K562 (cell line): ENCODE data around the gene ATRIP. TPM values are rescaled to one million over a fixed set of nuclear protein-coding genes. Genes with fewer than 3 reads are reported as not detected.

Experiments
- ATAC-seq: fragments of 200-7000 bp; cut with Tn5 transposase; 3 replicates; pipeline ENCODE4 v1.9.1; 2020; ENCODE audit warnings: moderate library complexity
- BruUV-seq: library from RNA; stranded (reverse); fragments of 400-500 nt; replicated peaks from 2 replicates; lab custom pipeline; 2021; lab: Mats Ljungman, UMichigan
- CTCF ChIA-PET: fragments of 300-600 bp; formaldehyde crosslinking; extraction: SDS; loops from one replicate; lab custom pipeline; 2021; ENCODE audit warnings: low intra/inter-chr PET ratio; lab: Yijun Ruan, JAX
- POLR2A ChIA-PET: fragments of 300-600, 350-650 bp; sonication (Branson Sonifier 250); formaldehyde crosslinking; extraction: SDS; loops from one replicate; lab custom pipeline; 2021; ENCODE audit warnings: antibody characterized with exemption, inconsistent platforms; lab: Yijun Ruan, JAX
- DNase-seq, 4 experiments: peaks; one replicate each; pipeline versions ENCODE4 v3.0.0 to v3.0.0-alpha.2; 2011 to 2018; ENCODE audit warnings: low spot score in 3 of 4, mixed read lengths in 3 of 4; ENCODE audit errors: extremely low read depth in 1 of 4
- FAIRE-seq: peaks from 2 replicates; lab custom pipeline; 2011; peaks lifted over from hg19 to GRCh38; lab: Jason Lieb, UNC
- H2AFZ ChIP-seq: 2 replicates; pipeline ENCODE4 v1.6.0; 2011; ENCODE audit warnings: low read depth, low read length, control low read depth, inconsistent platforms
- H3K27ac ChIP-seq: fragments of 200-600 bp; 3 replicates; pipeline ENCODE4 v1.8.0; 2011; ENCODE audit warnings: low read depth, mild to moderate bottlenecking, control low read depth, inconsistent platforms, low read length, moderate library complexity, mixed read lengths; ENCODE audit errors: extremely low read depth
- H3K27me3 ChIP-seq, 2 experiments: fragments of 300-600 bp in 1 of 2; 2 replicates in 1 of 2; 3 replicates in 1 of 2; pipeline versions ENCODE4 v1.6.0 to v1.8.0; 2011; ENCODE audit warnings: inconsistent platforms in 2 of 2, low read length in 2 of 2, mild to moderate bottlenecking in 1 of 2, mixed read lengths in 1 of 2, moderate library complexity in 1 of 2; ENCODE audit not compliant: control insufficient read depth in 2 of 2, insufficient read depth in 2 of 2
- H3K36me3 ChIP-seq: fragments of 300-600 bp; 3 replicates; pipeline ENCODE4 v1.8.0; 2011; ENCODE audit warnings: mild to moderate bottlenecking, low read length, inconsistent platforms; ENCODE audit not compliant: control insufficient read depth, insufficient read depth
- H3K4me1 ChIP-seq, 2 experiments: fragments of 200-600 bp in 1 of 2; replicated peaks in 1 of 2; 2 replicates in 1 of 2; 3 replicates in 1 of 2; pipeline versions ENCODE4 v1.5.1 to v1.8.0; 2011; ENCODE audit warnings: inconsistent platforms in 2 of 2, low read length in 2 of 2, mild to moderate bottlenecking in 1 of 2, mixed read lengths in 1 of 2, moderate library complexity in 1 of 2; ENCODE audit not compliant: control insufficient read depth in 2 of 2, insufficient read depth in 2 of 2
- H3K4me2 ChIP-seq: 2 replicates; pipeline ENCODE4 v1.6.1; 2011; ENCODE audit warnings: low read length, control low read depth, inconsistent platforms, mixed read lengths; ENCODE audit not compliant: insufficient read depth
- H3K4me3 ChIP-seq: fragments of 200-600 bp; sonication (generic), shearing (Covaris generic); 2 replicates; pipeline ENCODE4 v1.5.1; 2016; ENCODE audit warnings: control low read depth, inconsistent platforms
- H3K79me2 ChIP-seq: fragments of 200-600 bp; 3 replicates; pipeline ENCODE4 v1.8.0; 2011; ENCODE audit warnings: low read length, inconsistent platforms; ENCODE audit not compliant: control insufficient read depth, insufficient read depth
- H3K9ac ChIP-seq, 2 experiments: 2 replicates each; pipeline versions ENCODE4 v1.6.0 to v1.6.1; 2011; ENCODE audit warnings: low read depth in 2 of 2, low read length in 2 of 2, control low read depth in 1 of 2, inconsistent platforms in 1 of 2, mild to moderate bottlenecking in 1 of 2, mixed read lengths in 1 of 2; ENCODE audit not compliant: insufficient read depth in 1 of 2
- H3K9me1 ChIP-seq: one replicate; pipeline ENCODE4 v1.6.0; 2011; ENCODE audit warnings: inconsistent platforms, mild to moderate bottlenecking, low read length, moderate library complexity; ENCODE audit not compliant: control insufficient read depth, insufficient read depth
- H3K9me3 ChIP-seq: replicated peaks from 2 replicates; pipeline ENCODE4 v1.5.1; 2011; ENCODE audit warnings: low read depth, low read length, inconsistent platforms; ENCODE audit not compliant: control insufficient read depth, insufficient read depth
- H4K20me1 ChIP-seq: replicated peaks from 2 replicates; pipeline ENCODE4 v1.6.1; 2011; ENCODE audit warnings: low read length, inconsistent platforms, mixed read lengths; ENCODE audit not compliant: control insufficient read depth, insufficient read depth
- CBFA2T2 ChIP-seq: fragments of 450-650 bp; conservative IDR thresholded peaks from 2 replicates; pipeline ENCODE4 v1.6.1; 2017; ENCODE audit warnings: mild to moderate bottlenecking
- CTCF ChIP-seq, 3 experiments: IDR thresholded peaks in 2 of 3; conservative IDR thresholded peaks in 1 of 3; 2 replicates each; pipeline ENCODE4 v1.5.1; 2011 to 2012; ENCODE audit warnings: low read length in 3 of 3, mild to moderate bottlenecking in 3 of 3, control low read depth in 2 of 3, improper control_type of control experiment in 1 of 3, inconsistent platforms in 1 of 3, low read depth in 1 of 3, mixed read lengths in 1 of 3, moderate library complexity in 1 of 3; ENCODE audit not compliant: insufficient read depth in 2 of 3
- LCOR ChIP-seq: sonication (generic); formaldehyde crosslinking; IDR thresholded peaks from 2 replicates; pipeline ENCODE4 v1.8.0; 2022; ENCODE audit warnings: mild to moderate bottlenecking, missing genetic modification reagents
- THAP7 ChIP-seq: fragments of 250-450 bp; sonication (Bioruptor Pico); IDR thresholded peaks from 2 replicates; pipeline ENCODE4 v1.5.0; 2021
- ZBTB1 ChIP-seq: sonication (generic); formaldehyde crosslinking; IDR thresholded peaks from 2 replicates; pipeline ENCODE4 v1.8.1; 2023; ENCODE audit warnings: missing genetic modification reagents, low read depth, mild to moderate bottlenecking, borderline replicate concordance
- ZNF280B ChIP-seq: fragments of 250-450 bp; sonication (Bioruptor Pico); IDR thresholded peaks from 2 replicates; pipeline ENCODE4 v1.5.1; 2021; ENCODE audit warnings: mild to moderate bottlenecking
- WGBS: fragments of 100-300 bp; shearing (Covaris generic); methylation state at CpG from one replicate; pipeline ENCODE4 v1.1.6; 2016; ENCODE audit warnings: low coverage, mixed read lengths; ENCODE audit not compliant: insufficient coverage; ENCODE audit errors: missing lambda C conversion rate; 5-methylcytosine and 5-hydroxymethylcytosine counted together
- in situ Hi-C: fragments of 300-500 bp; cut with MboI; formaldehyde crosslinking; loops from 4 replicates; pipeline ENCODE4 v1.15.0; 2018; ENCODE audit warnings: inconsistent platforms, mixed read lengths
- intact Hi-C: fragments of 100-400 bp; cut with micrococcal nuclease; formaldehyde crosslinking; loops from 2 replicates; pipeline ENCODE4 v1.14.2; 2022
- polyA plus RNA-seq, 8 experiments: library from polyadenylated mRNA; depleted of rRNA in 4 of 8; stranded (reverse) in 5 of 8; unstranded in 3 of 8; fragments of >200 nt; fragmentation: Nextera tagmentation in 2 of 8; fragmentation: Illumina TruSeq in 1 of 8; extraction: Ambion mirVana in 2 of 8; extraction: Trizol in 1 of 8; gene quantifications; 2 replicates each; pipeline versions ENCODE4 v1.2.1 to v1.2.3, GENCODE V29; 2011 to 2014; ENCODE audit warnings: inconsistent platforms in 1 of 8, missing spikeins in 1 of 8
- total RNA-seq, 7 experiments: library from RNA; depleted of rRNA in 6 of 7; stranded (reverse); fragments of >200 nt in 6 of 7; fragmentation: Illumina TruSeq in 2 of 7; extraction: Trizol in 2 of 7; gene quantifications; 2 replicates each; pipeline versions ENCODE4 v1.2.1 to v1.2.3, GENCODE V29; 2011 to 2021; ENCODE audit warnings: low replicate concordance in 1 of 7
- TF ChIP-seq, protein P1 (sequence below): sonication (generic); formaldehyde crosslinking; IDR thresholded peaks from 2 replicates; pipeline ENCODE4 v1.8.0; 2022; ENCODE audit warnings: mild to moderate bottlenecking, missing genetic modification reagents

ATRIP gene
- total and polyA plus RNA-seq, 9 of the 15 experiments (the other 6 are each of a cell fraction or from before 2014, with no cell fraction given), result 1.7 to 15.7 (median 10.5) TPM

DNA sequence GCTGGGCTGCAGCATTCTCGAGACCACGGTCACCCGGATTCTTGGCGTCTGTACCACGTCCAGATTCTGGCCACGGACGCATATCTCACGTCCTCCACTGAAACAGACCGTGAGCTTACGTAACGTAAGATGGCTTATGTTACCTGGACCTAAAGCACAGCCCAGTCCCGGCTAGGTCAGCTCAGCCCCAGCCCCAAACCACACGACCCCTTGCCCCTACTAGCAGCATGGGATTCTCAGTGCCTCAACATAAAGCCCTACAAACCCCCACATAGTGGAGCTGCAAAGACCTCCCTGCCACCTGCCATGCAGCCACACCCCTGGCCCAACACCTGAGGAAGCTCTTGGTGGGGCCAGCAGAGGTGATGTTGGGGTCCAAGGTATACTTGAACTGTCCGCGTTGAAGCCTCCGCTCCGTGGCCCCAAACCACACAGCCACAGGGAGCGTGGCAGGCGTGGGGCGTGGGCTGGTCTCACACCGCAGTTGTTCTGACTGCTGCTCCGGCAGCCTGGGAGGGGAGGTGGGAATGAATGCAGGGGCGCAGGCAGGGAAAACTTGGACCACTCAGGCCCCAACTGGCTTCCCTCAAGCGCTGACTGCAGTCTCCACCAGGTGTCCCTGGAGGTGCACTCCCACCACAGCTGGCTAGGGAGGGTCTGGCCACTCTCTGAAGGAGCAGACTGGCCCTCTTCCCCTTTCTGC, 31.1 kb upstream of the ATRIP start:
- Histone ChIP-seq H2AFZ (no peak overlapping the region), H3K9ac (no peak overlapping the region), H3K79me2 (no peaks in the 10 kb centered on the region), H4K20me1 (no peaks in the 10 kb centered on the region), H3K4me3 (no peak overlapping the region), H3K4me2 (no peak overlapping the region), H3K9me1 (no peaks in the 10 kb centered on the region), H3K9me3 (no peaks in the 10 kb centered on the region), H3K27me3 (no peaks in the 10 kb centered on the region), H3K27ac (no peak overlapping the region), H3K36me3 (no peaks in the 10 kb centered on the region), H3K4me1 (peaks cover 0 to 5% of the 10 kb centered on the region in 2 experiments; a peak in 2 of 5 replicates)
- in situ Hi-C loops, result no loop called here
- CTCF ChIA-PET, result no interaction called here
- 77% methylated on average over 16 of the region's 24 CpGs for WGBS
- no TSS peak for BruUV-seq
- ATAC-seq (peak; percentile 50; the same call in 2 of the 3 replicates), FAIRE-seq (no peak), DNase-seq (no peak)
- intact Hi-C loops, result no loop called here
- TF ChIP-seq, protein P1, sequence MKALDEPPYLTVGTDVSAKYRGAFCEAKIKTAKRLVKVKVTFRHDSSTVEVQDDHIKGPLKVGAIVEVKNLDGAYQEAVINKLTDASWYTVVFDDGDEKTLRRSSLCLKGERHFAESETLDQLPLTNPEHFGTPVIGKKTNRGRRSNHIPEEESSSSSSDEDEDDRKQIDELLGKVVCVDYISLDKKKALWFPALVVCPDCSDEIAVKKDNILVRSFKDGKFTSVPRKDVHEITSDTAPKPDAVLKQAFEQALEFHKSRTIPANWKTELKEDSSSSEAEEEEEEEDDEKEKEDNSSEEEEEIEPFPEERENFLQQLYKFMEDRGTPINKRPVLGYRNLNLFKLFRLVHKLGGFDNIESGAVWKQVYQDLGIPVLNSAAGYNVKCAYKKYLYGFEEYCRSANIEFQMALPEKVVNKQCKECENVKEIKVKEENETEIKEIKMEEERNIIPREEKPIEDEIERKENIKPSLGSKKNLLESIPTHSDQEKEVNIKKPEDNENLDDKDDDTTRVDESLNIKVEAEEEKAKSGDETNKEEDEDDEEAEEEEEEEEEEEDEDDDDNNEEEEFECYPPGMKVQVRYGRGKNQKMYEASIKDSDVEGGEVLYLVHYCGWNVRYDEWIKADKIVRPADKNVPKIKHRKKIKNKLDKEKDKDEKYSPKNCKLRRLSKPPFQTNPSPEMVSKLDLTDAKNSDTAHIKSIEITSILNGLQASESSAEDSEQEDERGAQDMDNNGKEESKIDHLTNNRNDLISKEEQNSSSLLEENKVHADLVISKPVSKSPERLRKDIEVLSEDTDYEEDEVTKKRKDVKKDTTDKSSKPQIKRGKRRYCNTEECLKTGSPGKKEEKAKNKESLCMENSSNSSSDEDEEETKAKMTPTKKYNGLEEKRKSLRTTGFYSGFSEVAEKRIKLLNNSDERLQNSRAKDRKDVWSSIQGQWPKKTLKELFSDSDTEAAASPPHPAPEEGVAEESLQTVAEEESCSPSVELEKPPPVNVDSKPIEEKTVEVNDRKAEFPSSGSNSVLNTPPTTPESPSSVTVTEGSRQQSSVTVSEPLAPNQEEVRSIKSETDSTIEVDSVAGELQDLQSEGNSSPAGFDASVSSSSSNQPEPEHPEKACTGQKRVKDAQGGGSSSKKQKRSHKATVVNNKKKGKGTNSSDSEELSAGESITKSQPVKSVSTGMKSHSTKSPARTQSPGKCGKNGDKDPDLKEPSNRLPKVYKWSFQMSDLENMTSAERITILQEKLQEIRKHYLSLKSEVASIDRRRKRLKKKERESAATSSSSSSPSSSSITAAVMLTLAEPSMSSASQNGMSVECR, result no peak
- no peak for TF ChIP-seq THAP7 (CRISPR knock-in tag)
- no peak for TF ChIP-seq LCOR (CRISPR knock-in tag)
- peak in 1 of 3 experiments; percentile 17; a peak in 1 of 6 replicates for TF ChIP-seq CTCF (IDR thresholded peaks at IDR 0.05 in 2 of 3, conservative IDR thresholded peaks at IDR 0.05 in 1 of 3; ENCODE audit: insufficient read depth in 2 of 3, low read depth in 1 of 3, low read length in 3 of 3)
- no peak for TF ChIP-seq ZNF280B (CRISPR knock-in tag)
- TF ChIP-seq ZBTB1 (CRISPR knock-in tag), result no peak
- TF ChIP-seq CBFA2T2, result no peak
- POLR2A ChIA-PET, result interaction anchor here (0.6 to 1.0 kb wide), 4 partner anchors 9 to 38 kb away, joined by 3 to 4 read pairs (median 3); no protein-coding TSS in a partner anchor
